NCI-H1417 treated with DMSO at 0.1 percent for 48 hours (cell line): ENCODE data around the gene SMG9.

Experiments used
- DNase-seq: peaks from one replicate; lab custom pipeline; 2025; lab: John Stamatoyannopoulos, UW

The SMG9 gene

DNA sequence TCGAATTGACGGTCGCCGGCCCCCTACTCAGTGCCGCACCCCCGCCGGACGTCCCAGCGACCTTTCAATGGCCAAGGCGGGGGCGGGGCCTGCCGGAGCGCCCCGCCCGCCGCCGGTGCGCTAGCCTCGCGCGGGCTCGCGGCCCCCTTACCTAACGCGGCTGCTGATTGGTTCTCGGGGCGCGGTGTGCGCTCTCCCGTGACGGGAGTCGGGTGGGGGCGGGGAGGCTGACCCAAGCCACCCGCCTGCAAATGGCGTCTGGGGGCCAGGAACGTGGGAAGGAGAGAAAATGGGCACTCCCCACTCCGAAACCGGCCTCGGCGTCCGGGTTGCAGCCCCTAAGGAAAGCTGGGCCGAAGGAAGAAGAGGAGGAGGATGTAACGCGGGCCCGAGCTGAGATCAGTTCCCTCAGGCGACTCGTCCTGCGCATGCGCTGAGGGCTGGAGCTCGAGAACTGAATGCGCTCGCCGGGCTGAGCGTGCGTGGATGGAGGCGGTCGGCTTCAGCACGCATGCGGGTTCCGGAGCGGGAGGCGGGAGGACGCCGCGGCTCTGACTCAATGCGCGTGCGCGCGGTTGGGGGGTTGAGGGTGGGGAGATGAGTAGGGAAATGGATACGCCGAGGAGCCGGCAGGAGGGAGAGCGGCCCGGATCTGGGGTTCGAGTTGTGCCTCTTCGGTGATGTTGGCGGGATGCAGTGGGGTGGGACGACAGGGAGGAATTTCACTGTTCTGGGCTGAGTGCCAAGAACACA lies at the start of gene SMG9:
TSS of gene SMG9 (minus strand) at position 460 of the 753 bp plus-strand sequence. CDS start 4,221 bp downstream, outside the sequence.
- peak; percentile 82 for DNase-seq

DNA sequence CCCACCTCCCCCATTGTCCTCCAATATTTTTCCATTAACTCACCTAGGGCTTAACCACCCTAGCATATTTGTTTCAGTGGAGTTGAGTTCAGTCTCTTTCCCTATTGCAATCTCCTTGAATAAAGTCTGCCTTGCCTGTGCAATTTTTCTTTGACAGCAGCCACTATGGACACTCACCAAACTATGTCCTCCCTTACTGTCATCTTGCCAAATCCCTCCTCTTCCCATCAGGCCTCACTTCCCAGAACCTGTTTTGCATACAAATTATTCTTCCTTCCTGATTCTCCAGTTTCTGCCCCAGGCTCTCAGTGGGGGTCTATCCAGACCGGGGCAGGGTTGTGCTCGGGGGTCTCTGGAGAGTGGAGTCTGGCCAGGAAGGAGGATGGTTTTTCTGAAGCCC lies 49.7 kb upstream of the SMG9 start:
- no peak for DNase-seq

- DNase-seq = no peak
These were observed 47.6 kb upstream of the SMG9 start, which contains the start of gene LYPD5 for GRCh38 chr19:43802216-43802951. Gene LYPD5 (minus strand): TSS chr19:43802447. CDS start chr19:43802380, 67 bp downstream.

- no peak for DNase-seq
These were observed 44.9 kb upstream of the SMG9 start for GRCh38 chr19:43799502-43800142.

- DNase-seq = no peak
These were observed 44.0 kb upstream of the SMG9 start for GRCh38 chr19:43798546-43799409.

DNA sequence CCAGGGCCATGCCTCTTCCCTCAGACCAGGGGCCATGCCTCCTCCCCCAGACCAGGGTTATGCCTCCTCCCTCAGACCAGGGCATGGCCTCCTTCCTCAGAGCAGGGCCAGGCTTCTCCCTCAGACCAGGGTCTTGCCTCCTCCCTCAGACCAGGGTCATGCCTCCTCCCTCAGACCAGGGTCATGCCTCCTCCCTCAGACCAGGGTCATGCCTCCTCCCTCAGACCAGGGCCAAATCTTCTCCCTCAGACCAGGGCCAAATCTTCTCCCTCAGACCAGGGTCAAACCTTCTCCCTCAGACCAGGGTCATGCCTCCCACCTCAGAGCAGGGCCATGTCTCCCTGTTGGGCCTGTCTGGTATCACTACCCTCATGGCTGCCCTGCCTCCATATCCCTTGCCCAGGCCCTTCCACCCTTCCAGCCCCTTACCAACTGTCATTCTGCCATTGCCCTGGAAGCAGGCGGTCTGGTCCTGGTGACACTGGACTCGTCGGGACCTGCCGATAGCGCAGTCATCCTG lies 43.3 kb upstream of the SMG9 start:
- DNase-seq = no peak

DNA sequence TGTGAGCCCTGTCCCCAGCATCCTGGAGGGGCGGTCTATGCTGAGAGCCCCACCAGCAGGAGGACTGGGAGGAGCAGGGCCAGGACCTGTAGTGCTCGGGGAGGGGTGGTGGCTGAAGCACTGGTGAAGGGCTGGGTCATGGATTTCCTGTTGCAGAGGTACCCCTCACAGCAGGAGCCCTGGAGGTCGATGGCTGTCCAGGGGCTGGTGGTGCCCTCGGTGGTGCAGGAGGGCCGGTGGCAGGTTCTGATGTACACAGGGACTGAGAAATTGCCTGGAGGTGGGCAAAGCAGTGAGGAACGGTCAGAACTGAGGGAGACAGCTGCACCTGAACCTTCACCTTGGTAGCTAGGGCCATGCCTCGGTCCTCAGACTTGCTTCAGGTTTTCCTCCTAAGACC lies 42.8 kb upstream of the SMG9 start:
- no peak for DNase-seq

DNA sequence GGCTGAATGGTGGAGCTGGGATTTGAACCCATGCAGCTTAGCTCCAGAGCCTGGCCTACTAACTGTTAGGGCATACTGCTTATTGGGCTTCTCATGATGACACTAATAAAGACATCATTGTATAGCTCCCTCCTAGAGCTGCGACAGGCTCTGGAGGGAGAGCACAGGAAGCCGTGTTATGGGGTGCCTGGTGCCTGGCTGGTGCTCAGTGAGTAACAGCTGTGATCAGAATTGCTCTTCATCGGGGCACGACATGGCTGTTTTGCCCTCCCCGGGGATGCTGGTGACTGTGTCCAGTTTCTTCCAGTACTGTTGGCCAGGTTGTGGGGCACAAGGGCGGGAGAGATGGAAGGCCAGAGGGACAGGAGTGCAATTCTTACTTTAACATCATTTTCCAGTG lies 42.4 kb upstream of the SMG9 start:
- DNase-seq = no peak

DNA sequence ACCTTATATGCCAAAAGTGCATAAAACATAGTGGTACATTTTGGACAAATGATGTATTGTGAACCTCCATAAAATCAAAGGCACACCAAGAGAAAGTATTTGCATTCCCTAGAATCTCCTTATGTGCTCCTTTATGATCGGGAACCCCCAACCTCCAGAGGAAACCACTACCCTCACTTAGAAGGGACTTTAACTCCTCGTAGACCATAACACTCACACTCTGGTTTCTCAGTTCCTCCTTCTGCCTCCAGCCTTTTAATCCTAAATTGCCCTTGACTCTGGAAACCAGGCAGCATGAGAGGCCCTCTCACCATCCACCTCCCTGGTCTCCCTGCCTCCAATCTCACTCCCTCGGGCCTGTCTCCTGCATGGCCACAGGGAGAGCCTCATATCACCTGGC lies 35.8 kb upstream of the SMG9 start:
- DNase-seq = no peak

- DNase-seq = no peak
These were observed 34.3 kb upstream of the SMG9 start for GRCh38 chr19:43789029-43789428.

DNA sequence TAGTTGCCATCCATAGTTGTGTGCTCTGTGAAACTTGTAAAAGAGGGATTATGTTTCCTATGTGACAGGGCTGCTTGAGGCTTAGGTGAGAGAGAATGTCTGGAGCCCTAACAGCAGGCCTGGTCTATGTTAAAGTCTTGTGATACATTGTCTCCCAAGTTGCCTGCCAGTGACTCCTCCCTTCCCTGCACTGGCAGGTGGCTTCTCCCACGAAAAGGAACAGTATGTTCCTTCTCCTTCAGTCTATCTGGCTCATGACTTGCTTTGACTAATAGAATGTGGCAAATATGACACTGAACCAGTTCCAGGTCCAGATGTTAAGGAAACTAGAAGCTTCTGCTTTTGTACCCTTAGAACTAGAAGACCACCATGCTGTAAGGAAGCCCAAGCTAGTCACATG lies 31.9 kb upstream of the SMG9 start:
- DNase-seq = no peak

DNA sequence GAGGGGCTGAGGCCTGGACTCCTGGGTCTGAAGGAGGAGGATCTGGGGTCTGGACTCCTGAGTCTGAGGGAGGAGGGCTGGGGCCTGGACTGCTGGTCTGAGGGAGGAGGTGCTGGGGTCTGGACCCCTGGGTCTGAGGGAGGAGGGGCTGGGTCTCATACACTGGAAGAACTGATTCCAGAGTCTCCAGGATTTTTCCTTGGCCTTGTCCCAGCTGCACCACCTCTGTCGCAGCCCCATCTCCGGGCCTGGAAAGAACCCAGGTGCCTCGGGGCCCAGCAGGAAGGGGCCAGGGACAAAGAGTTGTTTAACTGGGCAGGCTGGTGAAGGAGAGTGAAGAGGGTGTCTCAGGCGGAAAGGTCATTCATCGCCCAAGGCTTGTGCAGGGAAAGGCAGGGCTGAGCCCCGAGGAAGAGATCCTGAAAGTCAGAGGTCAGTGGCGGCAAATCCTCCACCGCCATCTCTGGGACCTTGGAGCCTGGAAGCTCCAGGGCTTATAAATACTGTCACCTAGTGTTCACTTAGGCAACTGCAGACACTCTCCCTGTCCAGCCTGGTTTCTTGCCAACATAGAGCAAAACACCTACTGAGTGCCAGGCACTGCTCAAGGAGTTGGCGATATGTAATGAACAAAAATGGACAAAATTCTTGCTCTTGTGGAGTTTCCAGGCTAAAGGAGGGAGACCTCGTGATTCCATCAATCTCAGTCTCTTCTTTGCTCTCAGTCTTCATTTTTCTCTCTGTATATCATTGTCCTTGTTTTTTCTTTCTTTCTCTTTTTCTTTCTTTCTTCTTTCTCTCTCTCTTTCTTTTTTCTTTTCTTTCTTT lies 30.4 kb upstream of the SMG9 start:
- peak; percentile 9 for DNase-seq

GRCh38 chr19:43784241-43784980 lies 29.6 kb upstream of the SMG9 start:
- DNase-seq = no peak

GRCh38 chr19:43783636-43784035 lies 28.9 kb upstream of the SMG9 start:
- no peak for DNase-seq

DNA sequence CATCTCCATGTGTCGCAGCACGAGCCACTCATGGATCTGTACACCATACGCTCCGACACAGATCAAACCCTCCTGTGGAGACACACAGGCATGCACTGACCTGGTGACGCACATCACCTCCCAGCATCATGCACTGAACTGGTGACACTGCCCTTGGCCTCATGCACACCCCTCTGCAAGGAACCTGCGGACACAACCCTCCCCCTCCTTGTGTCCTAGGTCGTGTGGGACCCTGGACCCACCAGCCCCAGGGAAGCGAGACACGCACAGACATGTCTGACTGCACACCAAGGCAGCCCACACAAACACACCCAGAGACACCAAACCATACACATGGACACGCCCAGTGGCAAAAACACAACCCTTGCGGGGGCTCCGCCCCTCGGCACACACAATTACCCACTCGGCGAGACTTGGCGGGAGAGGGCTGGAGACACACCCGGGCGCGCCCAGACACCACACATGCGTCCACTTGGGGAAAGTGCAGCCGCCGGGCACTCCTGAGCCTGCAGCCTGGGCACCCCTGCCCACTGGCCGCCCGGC lies 28.0 kb upstream of the SMG9 start:
- DNase-seq = no peak

- no peak for DNase-seq
These were observed 27.5 kb upstream of the SMG9 start for GRCh38 chr19:43782311-43782660.

DNA sequence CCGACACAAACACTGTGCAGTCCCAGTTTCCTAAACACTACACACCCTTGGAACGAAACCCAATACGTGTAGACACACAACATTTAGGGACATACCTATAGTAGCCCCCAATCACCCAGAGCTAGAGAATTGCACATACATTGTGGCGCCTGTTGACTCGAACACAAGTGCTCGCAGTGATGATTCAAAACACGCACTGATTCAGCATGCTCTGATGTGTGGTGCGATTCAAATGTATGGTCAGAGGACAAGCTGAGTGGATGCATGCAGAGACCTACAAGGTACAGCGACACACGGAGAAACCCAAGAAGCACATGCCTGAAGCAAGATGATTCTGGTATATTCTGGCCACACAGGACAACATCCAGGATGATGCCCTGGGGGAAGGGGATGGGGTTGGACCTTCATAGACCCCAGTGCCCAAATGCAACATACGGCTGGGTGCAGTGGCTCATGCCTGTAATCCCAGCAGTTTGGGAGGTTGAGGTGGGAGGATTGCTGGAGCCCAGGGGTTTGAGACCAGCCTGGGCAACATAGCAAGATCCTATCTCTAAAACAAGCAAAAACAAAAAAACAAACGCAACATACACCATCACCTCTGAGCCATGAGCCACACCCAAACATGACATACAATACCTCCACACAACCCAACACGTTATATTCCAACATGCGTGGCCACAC lies 27.0 kb upstream of the SMG9 start:
- no peak for DNase-seq

DNA sequence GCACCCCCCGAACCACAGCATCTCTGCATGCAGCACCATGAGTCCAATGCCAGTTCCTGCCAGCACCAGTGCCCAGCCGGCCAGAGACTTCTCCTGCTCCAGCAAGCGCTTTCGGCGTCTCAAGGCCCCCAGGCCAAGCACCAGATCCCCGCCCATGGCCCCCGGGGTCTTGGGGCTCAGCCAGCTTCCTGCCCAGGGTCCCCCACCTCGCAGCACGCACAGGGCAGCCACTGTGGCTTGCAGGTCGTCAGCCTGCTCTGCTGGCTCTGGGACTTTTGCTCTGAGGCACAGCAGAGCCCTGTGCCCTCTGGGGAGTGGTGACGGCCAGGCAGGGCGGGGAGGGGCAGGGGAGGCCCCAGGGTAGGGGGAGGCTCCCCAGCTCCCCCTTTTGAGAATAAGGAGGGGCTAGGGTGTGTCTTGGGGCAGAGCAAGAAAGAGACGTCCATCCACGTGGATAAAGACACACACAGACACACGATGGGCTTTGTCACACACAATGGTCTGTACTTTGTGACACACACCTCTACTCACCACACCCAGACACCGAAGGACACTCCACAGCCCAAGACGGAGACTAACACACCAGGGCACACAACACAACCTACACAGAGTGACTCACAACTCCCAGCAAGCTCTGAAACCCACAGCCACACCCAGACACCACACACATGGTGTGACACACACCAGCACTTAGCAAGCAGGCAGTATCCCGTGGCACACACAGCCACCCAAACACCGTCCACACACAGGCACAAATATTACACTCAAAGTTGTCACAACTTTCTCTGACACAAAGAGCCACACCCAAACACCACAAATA lies 26.2 kb upstream of the SMG9 start, which contains the start of gene KCNN4:
TSS of gene KCNN4 (minus strand) at position 268 of the 820 bp plus-strand sequence. CDS start at position 156, 112 bp downstream.
- no peak for DNase-seq
